ENCODE results near the gene CLMP.

CLMP gene

DNA sequence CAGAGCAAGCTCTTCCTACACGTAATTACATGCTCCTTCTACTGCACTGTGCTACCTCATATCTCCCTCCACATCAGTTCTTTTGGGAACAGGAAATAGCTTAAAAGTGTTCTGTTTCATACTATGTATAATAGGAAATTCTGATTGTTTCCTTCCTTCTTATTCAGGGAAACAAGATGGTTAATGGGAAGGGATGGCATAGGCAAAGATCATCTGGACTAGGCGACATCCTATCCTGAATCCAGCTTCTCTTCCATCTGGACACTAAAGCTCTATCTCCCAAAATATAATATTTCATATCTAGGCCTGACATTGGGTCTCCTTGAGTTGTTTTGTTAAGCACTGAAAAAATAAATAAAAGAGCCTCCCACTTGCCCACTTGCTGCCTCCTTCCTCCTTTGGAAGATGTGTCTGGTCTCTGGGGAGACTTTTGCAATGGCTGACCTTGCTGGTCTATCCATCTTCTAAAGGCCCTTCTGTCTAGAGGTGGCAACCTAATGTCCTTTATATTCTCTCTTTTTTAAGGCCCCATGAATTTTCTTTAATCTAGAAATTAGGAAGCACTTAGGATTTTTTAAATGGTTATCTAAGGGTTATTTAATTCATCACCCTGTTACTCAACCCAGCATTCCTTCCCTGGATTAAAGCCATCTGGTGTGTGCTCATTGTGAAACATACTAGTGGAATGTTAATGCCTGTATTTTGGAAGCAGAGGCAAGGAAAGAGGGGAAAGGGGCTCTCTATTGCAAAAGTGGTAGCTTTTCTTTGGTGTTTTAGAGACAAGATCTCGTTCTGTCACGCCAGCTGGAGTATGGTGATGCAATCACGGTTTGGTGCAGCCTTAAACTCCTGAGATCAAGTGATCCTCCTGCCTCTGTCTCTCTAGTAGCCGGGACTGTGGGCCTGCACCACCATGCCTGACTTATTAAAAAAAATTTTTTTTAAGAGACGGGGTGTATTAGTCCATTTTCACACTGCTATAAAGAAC is 20.6 kb downstream of the CLMP start:
- TF ChIP-seq EGR1 (IDR thresholded peaks at IDR 0.05): no peak
- no peak for TF ChIP-seq EP300 (IDR thresholded peaks at IDR 0.05; ENCODE audit: borderline replicate concordance)
- no peak for TF ChIP-seq MAX (IDR thresholded peaks at IDR 0.05)
- no peak for TF ChIP-seq FOXM1 (IDR thresholded peaks at IDR 0.05; ENCODE audit: borderline replicate concordance, low read depth)
- TF ChIP-seq CEBPB (IDR thresholded peaks at IDR 0.05): no peak
- no peak for TF ChIP-seq ZBTB7A (IDR thresholded peaks at IDR 0.05; ENCODE audit: low read depth)
- no peak for TF ChIP-seq TAF1 (IDR thresholded peaks at IDR 0.05; ENCODE audit: low read depth)
- TF ChIP-seq TEAD4 (IDR thresholded peaks at IDR 0.05): no peak
- TF ChIP-seq TCF12 (IDR thresholded peaks at IDR 0.05; ENCODE audit: low read depth): no peak
- TF ChIP-seq, protein P1, sequence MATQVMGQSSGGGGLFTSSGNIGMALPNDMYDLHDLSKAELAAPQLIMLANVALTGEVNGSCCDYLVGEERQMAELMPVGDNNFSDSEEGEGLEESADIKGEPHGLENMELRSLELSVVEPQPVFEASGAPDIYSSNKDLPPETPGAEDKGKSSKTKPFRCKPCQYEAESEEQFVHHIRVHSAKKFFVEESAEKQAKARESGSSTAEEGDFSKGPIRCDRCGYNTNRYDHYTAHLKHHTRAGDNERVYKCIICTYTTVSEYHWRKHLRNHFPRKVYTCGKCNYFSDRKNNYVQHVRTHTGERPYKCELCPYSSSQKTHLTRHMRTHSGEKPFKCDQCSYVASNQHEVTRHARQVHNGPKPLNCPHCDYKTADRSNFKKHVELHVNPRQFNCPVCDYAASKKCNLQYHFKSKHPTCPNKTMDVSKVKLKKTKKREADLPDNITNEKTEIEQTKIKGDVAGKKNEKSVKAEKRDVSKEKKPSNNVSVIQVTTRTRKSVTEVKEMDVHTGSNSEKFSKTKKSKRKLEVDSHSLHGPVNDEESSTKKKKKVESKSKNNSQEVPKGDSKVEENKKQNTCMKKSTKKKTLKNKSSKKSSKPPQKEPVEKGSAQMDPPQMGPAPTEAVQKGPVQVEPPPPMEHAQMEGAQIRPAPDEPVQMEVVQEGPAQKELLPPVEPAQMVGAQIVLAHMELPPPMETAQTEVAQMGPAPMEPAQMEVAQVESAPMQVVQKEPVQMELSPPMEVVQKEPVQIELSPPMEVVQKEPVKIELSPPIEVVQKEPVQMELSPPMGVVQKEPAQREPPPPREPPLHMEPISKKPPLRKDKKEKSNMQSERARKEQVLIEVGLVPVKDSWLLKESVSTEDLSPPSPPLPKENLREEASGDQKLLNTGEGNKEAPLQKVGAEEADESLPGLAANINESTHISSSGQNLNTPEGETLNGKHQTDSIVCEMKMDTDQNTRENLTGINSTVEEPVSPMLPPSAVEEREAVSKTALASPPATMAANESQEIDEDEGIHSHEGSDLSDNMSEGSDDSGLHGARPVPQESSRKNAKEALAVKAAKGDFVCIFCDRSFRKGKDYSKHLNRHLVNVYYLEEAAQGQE (IDR thresholded peaks at IDR 0.05; ENCODE audit: low read depth): no peak
- TF ChIP-seq, protein P2, sequence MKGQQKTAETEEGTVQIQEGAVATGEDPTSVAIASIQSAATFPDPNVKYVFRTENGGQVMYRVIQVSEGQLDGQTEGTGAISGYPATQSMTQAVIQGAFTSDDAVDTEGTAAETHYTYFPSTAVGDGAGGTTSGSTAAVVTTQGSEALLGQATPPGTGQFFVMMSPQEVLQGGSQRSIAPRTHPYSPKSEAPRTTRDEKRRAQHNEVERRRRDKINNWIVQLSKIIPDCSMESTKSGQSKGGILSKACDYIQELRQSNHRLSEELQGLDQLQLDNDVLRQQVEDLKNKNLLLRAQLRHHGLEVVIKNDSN (IDR thresholded peaks at IDR 0.05): no peak
- no peak for TF ChIP-seq YY1 (IDR thresholded peaks at IDR 0.05; ENCODE audit: low read depth)
- no peak for TF ChIP-seq RAD21 (IDR thresholded peaks at IDR 0.05; ENCODE audit: low read depth)

GRCh38 chr11:123173856-123174186 is 21.2 kb downstream of the CLMP start:
- no peak for TF ChIP-seq NFIC (IDR thresholded peaks at IDR 0.05)
- TF ChIP-seq TCF12 (IDR thresholded peaks at IDR 0.05; ENCODE audit: low read depth): no peak
- TF ChIP-seq FOXM1 (IDR thresholded peaks at IDR 0.05; ENCODE audit: borderline replicate concordance, low read depth): no peak
- TF ChIP-seq CREB1 (IDR thresholded peaks at IDR 0.05; ENCODE audit: low read depth): no peak
- TF ChIP-seq EP300 (IDR thresholded peaks at IDR 0.05; ENCODE audit: borderline replicate concordance): no peak
- TF ChIP-seq MAX (IDR thresholded peaks at IDR 0.05): no peak
- no peak for TF ChIP-seq TEAD4 (IDR thresholded peaks at IDR 0.05)
- no peak for TF ChIP-seq YY1 (IDR thresholded peaks at IDR 0.05; ENCODE audit: low read depth)
- TF ChIP-seq, protein P2 (IDR thresholded peaks at IDR 0.05): no peak
- no peak for TF ChIP-seq EGR1 (IDR thresholded peaks at IDR 0.05)
- TF ChIP-seq, protein P1 (IDR thresholded peaks at IDR 0.05; ENCODE audit: low read depth): no peak
- TF ChIP-seq TAF1 (IDR thresholded peaks at IDR 0.05; ENCODE audit: low read depth): no peak
- TF ChIP-seq RAD21 (IDR thresholded peaks at IDR 0.05; ENCODE audit: low read depth): no peak
- TF ChIP-seq CEBPB (IDR thresholded peaks at IDR 0.05): no peak
- TF ChIP-seq ZBTB7A (IDR thresholded peaks at IDR 0.05; ENCODE audit: low read depth): no peak

- TF ChIP-seq RAD21 (IDR thresholded peaks at IDR 0.05; ENCODE audit: low read depth) (no peak), NFIC (IDR thresholded peaks at IDR 0.05) (no peak), YY1 (IDR thresholded peaks at IDR 0.05; ENCODE audit: low read depth) (no peak)
- TF ChIP-seq, protein P2 (IDR thresholded peaks at IDR 0.05): no peak
These were observed 21.8 kb downstream of the CLMP start for GRCh38 chr11:123173040-123173855.

- TF ChIP-seq EGR1 (IDR thresholded peaks at IDR 0.05) (no peak), MAX (IDR thresholded peaks at IDR 0.05) (no peak), ZBTB7A (IDR thresholded peaks at IDR 0.05; ENCODE audit: low read depth) (no peak), YY1 (IDR thresholded peaks at IDR 0.05; ENCODE audit: low read depth) (no peak), FOXM1 (IDR thresholded peaks at IDR 0.05; ENCODE audit: borderline replicate concordance, low read depth) (no peak), NFIC (IDR thresholded peaks at IDR 0.05) (no peak), RAD21 (IDR thresholded peaks at IDR 0.05; ENCODE audit: low read depth) (no peak), EP300 (IDR thresholded peaks at IDR 0.05; ENCODE audit: borderline replicate concordance) (no peak), TEAD4 (IDR thresholded peaks at IDR 0.05) (no peak), TCF12 (IDR thresholded peaks at IDR 0.05; ENCODE audit: low read depth) (no peak), TAF1 (IDR thresholded peaks at IDR 0.05; ENCODE audit: low read depth) (no peak), CEBPB (IDR thresholded peaks at IDR 0.05) (no peak), CREB1 (IDR thresholded peaks at IDR 0.05; ENCODE audit: low read depth) (no peak)
- TF ChIP-seq, protein P1 (IDR thresholded peaks at IDR 0.05; ENCODE audit: low read depth): no peak
- TF ChIP-seq, protein P2 (IDR thresholded peaks at IDR 0.05): no peak
These were observed 24.1 kb downstream of the CLMP start for GRCh38 chr11:123170929-123171328.
